ENCODE data around the gene SETMAR.

SETMAR gene

DNA sequence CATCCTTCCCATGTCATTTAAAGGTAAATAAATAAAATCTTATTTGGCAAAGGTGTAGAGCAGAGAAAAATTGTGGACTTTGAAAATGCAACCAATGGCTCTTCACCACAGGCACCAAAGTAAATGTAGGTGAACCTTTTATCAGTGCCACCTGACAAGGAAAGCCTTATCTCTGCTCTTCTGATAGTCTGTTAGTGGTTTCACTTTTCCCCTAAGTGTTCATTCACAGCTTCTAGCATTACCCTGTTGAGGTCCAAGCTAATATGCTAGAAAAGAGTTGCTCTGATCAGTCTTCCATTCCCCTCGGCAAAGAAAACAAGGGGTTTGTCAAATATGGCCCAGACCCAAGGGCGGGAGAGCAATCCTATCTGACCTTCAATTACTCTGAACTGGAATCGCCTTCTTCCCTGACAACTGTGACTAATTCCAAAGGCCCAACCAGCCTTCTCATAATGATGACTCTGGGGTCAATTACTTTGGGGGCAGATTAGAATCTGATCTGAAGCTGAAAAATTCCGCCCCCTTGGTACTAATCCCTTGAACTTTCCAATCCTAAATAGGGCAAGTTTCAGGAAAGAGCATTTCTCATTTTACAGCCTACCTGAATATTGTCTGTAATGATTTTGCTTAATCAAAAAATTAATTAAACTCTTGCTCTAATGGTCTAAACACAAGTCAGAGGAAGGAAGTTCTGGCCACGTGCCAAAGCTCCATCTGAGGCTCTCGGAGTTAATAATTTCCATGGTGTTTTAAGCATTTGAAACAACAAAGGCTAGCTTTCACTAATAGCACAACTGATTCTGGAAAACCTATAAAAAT lies 52.4 kb downstream of the SETMAR start:
- no peak for DNase-seq

DNA sequence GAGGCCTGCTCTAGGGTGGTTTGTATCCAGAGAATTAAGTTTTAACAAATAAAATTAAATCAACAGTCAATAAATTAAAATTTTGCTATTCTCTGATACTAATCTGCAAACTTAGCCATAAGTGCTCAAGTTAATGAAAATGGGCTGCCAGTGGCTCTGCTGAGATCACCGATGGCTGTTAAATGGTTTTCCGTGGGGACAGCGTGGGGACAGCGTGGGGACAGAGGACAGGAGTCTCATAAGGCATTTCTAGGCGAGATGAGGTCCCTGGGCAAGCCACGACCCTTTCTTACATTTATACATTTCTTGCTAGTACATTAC lies 53.0 kb downstream of the SETMAR start:
- no peak for DNase-seq

DNA sequence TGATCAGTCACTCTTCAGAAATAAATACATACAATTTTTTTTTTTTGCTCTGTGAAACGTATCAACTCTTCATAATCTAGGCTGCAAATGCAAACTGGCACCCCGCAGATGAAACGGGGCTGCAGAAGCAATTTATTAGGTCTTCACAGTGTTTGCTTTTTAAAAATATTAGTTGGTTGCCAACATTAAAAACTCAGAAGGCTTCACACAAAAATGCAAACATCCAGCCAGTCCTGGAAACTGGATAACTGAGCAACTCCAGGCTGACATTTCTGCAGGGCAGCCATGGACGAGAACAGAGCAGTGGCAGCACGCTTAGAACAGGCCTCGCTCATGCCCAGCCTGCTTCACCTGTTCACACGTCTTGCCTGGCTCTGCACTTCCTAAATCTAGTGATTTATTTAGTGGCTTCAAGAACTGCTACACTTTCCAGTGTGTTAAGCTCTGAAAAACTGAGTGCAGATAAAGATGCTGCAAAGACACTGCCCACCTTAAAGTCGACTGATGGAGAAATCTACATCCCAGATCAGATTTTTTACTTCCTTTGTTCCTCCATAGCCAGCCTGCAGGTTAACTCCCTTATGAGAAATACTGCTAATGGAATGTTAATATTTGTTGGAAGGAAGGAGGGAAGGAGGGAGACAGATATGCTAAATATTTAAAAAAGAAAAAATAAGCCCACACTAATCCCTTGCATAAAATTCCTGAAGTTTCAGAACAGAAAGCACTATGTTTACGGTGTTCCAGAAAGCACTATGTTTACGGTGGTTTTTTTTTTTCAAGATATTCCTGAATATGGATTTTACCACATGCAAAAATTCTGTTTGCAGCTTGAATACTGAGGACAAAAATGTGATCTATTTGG lies 53.6 kb downstream of the SETMAR start:
- no peak for DNase-seq

DNA sequence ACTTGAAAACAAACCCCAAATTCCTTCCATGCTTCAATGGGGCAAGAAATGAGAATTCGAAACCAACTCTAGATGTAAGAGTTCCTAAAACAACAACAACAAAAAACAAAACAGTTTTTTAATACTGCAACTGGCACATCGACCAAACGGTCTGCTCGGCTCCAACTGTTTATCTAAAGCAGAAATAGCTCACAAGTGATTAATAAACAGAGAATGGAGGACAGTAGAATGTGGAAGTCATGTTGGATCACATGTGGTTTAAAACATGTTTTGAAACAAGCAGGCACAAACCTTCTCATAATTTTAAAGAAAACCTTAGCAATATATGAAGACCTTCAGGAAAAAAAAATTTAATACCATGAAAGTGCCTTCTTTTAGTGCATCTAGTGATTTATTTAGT lies 55.1 kb downstream of the SETMAR start:
- DNase-seq = no peak

DNA sequence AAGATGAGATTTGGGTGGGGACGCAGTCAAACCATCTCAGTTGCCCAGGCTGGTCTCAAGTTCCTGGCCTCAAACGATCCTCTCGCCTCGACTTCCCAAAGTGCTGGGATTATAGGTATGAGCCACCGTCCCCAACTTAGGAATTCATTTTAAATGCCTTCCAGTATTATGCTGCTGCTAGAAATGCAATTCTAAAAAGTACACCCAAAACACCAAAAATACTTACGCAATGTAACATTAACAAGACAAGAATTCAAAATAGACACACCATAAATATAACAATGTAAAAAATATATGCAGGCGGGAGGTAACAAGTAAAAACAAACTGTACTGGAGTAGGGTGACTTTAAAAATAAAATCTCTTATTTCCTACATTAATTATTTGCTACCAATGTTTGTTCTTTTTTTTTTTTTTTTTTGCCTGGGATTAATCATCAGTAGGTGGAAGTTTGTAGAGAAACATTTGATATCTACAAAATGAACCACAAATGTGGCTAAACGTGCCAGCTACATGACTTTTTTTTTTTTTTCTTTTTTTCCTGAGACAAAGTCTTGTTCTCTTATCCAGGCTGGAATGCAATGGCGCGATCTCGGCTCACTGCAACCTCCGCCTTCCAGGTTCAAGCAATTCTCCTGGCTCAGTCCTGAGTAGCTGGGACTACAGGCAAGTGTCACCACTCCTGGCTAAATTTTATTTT lies 56.8 kb downstream of the SETMAR start:
- no peak for DNase-seq

DNA sequence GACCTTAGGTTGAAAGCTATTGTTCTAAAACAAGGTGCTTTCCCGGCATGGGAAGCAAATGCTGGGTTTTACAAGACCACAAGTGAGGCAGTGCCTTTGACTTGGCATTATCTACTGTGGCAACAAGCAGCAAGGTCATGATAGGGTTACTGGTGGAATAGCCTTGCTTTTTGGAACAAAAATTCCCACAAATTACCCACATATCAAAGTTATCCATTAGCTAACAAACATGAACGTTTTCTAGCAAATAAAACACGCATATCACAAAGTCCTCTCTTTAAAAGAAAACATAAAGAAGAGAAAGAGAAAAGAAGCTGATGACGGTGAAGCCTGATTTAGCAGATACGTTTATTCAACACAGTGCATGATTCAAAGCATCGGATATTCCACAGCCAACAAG lies 57.6 kb downstream of the SETMAR start:
- no peak for DNase-seq

DNA sequence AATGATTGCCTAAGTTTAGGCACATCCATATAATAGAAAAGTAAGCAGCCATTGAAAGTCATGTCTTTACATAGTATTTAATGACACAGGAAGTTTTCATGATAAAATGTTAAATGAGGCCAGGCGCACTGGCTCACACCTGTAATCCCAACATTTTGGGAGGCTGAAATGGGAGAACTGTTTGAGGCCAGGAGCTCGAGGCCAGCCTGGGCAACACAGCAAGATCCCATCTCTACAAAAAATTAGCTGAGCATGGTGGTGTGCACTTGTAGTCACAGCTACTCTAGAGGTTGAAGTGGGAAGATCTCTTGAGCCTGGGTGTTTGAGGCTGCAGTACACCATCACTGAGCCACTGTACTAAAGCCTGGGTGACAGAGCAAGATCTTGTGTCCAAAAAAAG lies 59.4 kb downstream of the SETMAR start:
- DNase-seq = no peak

Measured in stimulated activated naive CD4-positive, alpha-beta T cell (primary cell).